ENCODE results near the gene TMEM94.

The TMEM94 gene

DNA sequence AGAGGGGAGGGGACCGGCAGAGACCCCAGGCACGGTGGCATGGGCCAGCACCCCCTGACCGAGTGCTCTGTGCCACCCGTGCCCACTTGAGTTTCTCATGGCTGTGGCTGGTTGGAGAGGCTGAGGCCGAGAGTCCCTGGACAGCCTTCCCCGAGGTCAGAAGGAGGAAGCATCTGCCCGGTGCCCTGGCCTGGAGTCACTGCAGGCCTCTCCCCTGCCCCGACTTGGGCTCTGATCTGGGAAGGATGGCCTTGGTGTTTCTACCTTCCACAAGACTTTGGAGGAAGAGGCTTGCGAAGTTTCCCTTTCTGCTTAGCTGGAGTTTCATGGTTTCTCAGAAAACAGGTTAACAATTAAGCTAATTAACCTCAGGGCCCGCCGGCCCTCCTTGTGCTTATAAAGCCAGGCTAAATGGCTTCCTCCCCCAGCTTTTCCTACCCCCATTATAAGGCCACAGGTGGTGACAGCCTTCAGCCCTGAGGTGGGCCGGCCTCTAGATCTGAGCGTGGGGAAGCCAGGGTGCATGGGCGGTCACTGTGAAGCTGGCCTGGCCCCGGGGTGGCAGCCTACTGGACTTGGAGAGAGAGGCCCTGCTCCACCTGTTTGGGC lies 86.4 kb downstream of the TMEM94 start:
- no peak for DNase-seq (ENCODE audit: low spot score)
- TF ChIP-seq, protein P1, sequence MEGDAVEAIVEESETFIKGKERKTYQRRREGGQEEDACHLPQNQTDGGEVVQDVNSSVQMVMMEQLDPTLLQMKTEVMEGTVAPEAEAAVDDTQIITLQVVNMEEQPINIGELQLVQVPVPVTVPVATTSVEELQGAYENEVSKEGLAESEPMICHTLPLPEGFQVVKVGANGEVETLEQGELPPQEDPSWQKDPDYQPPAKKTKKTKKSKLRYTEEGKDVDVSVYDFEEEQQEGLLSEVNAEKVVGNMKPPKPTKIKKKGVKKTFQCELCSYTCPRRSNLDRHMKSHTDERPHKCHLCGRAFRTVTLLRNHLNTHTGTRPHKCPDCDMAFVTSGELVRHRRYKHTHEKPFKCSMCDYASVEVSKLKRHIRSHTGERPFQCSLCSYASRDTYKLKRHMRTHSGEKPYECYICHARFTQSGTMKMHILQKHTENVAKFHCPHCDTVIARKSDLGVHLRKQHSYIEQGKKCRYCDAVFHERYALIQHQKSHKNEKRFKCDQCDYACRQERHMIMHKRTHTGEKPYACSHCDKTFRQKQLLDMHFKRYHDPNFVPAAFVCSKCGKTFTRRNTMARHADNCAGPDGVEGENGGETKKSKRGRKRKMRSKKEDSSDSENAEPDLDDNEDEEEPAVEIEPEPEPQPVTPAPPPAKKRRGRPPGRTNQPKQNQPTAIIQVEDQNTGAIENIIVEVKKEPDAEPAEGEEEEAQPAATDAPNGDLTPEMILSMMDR (IDR thresholded peaks at IDR 0.05) = no peak

DNA sequence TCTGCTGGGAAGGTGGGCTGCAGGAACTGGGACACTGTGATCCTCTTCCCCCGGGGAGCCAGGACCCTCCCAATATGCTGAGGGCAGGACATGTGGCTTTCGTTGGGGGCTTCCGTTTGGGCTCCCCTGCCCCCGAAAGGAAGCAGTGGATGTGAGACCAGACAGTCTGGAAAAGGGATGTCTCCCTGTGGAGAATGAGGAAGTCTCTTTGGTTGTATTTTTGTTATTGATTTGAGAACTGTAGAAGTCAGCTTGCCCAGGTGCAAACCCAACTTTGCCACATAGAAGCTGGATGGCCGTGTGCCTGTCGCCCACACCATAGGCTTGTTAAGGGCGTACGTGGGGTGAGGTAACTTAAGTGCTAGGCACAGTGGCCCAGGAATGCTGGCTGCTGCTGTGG lies 87.8 kb downstream of the TMEM94 start:
- no peak overlapping the region for H3K27ac ChIP-seq
- no peak overlapping the region for H3K4me3 ChIP-seq
- TF ChIP-seq, protein P1 (IDR thresholded peaks at IDR 0.05) = no peak
- no peak for DNase-seq (ENCODE audit: low spot score)

More for the DNA sequence above, 86.4 kb downstream of the TMEM94 start:
- H3K27ac ChIP-seq = no peak overlapping the region
- no peak overlapping the region for H3K4me3 ChIP-seq

DNA sequence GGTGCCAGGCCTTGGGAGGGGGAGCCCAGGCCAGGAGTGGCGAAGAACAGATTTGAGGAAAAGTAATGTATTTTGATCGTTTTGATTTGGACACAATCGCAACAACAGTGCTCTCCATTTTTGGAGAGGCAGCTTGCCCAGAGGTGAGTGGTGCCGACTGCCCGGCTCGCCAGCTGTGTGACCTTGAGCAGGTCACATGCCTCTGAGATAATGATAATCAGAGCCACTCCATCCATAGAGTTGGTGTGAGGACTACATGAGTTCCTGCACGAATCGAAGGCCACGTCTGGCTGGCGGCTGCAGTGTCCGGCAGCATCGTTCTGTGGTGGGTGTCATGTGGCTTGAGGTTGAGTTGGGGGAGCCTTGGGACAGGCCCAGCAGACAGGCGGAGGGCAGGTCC lies 89.7 kb downstream of the TMEM94 start:
- Histone ChIP-seq H3K27ac (no peak overlapping the region), H3K4me3 (no peak overlapping the region)
- TF ChIP-seq, protein P1 (IDR thresholded peaks at IDR 0.05) = no peak
- no peak for DNase-seq (ENCODE audit: low spot score)

DNA sequence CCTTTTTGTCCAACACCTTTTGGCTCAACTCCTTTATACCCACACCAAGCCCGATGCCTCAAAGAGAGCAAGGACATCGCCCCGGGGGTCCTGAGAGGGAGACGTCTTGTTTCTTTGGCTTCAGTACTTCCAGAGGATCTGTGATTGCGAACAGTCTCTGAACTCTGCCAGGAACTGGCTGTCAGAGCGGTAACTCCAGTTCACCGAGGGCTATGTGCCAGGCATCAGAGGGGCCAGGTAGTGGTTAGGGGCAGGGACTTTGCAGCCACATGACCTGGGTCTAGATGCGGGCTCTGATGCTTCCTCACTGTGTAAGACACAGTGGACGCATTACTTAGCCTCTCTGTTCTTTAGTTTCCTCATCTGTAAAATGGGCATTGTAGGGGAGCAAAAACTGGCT lies 90.7 kb downstream of the TMEM94 start:
- DNase-seq (ENCODE audit: low spot score) = no peak
- TF ChIP-seq, protein P1 (IDR thresholded peaks at IDR 0.05) = no peak
- Histone ChIP-seq H3K27ac (no peak overlapping the region), H3K4me3 (no peak overlapping the region)

- DNase-seq (ENCODE audit: low spot score) = no peak
- Histone ChIP-seq H3K4me3 (no peak overlapping the region), H3K27ac (no peak overlapping the region)
- TF ChIP-seq, protein P1 (IDR thresholded peaks at IDR 0.05) = no peak
These were observed 92.4 kb downstream of the TMEM94 start for GRCh38 chr17:75548813-75549212.

All from coronary artery (tissue), 2 donors.